ENCODE results near the gene HEATR9.

- TF ChIP-seq, protein P1, sequence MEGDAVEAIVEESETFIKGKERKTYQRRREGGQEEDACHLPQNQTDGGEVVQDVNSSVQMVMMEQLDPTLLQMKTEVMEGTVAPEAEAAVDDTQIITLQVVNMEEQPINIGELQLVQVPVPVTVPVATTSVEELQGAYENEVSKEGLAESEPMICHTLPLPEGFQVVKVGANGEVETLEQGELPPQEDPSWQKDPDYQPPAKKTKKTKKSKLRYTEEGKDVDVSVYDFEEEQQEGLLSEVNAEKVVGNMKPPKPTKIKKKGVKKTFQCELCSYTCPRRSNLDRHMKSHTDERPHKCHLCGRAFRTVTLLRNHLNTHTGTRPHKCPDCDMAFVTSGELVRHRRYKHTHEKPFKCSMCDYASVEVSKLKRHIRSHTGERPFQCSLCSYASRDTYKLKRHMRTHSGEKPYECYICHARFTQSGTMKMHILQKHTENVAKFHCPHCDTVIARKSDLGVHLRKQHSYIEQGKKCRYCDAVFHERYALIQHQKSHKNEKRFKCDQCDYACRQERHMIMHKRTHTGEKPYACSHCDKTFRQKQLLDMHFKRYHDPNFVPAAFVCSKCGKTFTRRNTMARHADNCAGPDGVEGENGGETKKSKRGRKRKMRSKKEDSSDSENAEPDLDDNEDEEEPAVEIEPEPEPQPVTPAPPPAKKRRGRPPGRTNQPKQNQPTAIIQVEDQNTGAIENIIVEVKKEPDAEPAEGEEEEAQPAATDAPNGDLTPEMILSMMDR (IDR thresholded peaks at IDR 0.05), result no peak
- TF ChIP-seq, protein P2, sequence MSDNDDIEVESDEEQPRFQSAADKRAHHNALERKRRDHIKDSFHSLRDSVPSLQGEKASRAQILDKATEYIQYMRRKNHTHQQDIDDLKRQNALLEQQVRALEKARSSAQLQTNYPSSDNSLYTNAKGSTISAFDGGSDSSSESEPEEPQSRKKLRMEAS (CRISPR knock-in tag; IDR thresholded peaks at IDR 0.05), result no peak
- TF ChIP-seq SMAD4 (CRISPR knock-in tag; IDR thresholded peaks at IDR 0.05), result no peak
- no peak for TF ChIP-seq NR1H2 (CRISPR knock-in tag; IDR thresholded peaks at IDR 0.05)
- no peak for TF ChIP-seq ZNF317 (CRISPR knock-in tag; IDR thresholded peaks at IDR 0.05; ENCODE audit: borderline replicate concordance, low read depth)
- no peak for TF ChIP-seq E2F5 (CRISPR knock-in tag; IDR thresholded peaks at IDR 0.05)
- no peak for TF ChIP-seq HMGA2 (CRISPR knock-in tag; IDR thresholded peaks at IDR 0.05)
- TF ChIP-seq ZNF121 (CRISPR knock-in tag; IDR thresholded peaks at IDR 0.05), result no peak
- no peak for TF ChIP-seq NR2C2 (CRISPR knock-in tag; IDR thresholded peaks at IDR 0.05)
- no peak for TF ChIP-seq MYBL2 (CRISPR knock-in tag; IDR thresholded peaks at IDR 0.05)
- TF ChIP-seq, protein P3, sequence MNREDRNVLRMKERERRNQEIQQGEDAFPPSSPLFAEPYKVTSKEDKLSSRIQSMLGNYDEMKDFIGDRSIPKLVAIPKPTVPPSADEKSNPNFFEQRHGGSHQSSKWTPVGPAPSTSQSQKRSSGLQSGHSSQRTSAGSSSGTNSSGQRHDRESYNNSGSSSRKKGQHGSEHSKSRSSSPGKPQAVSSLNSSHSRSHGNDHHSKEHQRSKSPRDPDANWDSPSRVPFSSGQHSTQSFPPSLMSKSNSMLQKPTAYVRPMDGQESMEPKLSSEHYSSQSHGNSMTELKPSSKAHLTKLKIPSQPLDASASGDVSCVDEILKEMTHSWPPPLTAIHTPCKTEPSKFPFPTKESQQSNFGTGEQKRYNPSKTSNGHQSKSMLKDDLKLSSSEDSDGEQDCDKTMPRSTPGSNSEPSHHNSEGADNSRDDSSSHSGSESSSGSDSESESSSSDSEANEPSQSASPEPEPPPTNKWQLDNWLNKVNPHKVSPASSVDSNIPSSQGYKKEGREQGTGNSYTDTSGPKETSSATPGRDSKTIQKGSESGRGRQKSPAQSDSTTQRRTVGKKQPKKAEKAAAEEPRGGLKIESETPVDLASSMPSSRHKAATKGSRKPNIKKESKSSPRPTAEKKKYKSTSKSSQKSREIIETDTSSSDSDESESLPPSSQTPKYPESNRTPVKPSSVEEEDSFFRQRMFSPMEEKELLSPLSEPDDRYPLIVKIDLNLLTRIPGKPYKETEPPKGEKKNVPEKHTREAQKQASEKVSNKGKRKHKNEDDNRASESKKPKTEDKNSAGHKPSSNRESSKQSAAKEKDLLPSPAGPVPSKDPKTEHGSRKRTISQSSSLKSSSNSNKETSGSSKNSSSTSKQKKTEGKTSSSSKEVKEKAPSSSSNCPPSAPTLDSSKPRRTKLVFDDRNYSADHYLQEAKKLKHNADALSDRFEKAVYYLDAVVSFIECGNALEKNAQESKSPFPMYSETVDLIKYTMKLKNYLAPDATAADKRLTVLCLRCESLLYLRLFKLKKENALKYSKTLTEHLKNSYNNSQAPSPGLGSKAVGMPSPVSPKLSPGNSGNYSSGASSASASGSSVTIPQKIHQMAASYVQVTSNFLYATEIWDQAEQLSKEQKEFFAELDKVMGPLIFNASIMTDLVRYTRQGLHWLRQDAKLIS (CRISPR knock-in tag; IDR thresholded peaks at IDR 0.05; ENCODE audit: borderline replicate concordance), result no peak
These were observed 40.7 kb upstream of the HEATR9 start for GRCh38 chr17:35909408-35909807.

Measured in WTC11 (cell line).